Naive thymus-derived CD8-positive, alpha-beta T cell (primary cell): ENCODE results near the gene SAMD14. TPM values are rescaled to one million over a fixed set of nuclear protein-coding genes. Genes with fewer than 3 reads are reported as not detected.

Source experiments
- ATAC-seq, 2 donors: fragments of 150-1000 bp; cut with Tn5 transposase in 1 of 2; sonication (Bioruptor Pico), chemical (Tn5 transposase) in 1 of 2; 1 replicate in 1 of 2; 2 replicates in 1 of 2; pipeline ENCODE4 v1.10.0; 2021; ENCODE audit warnings: mild to moderate bottlenecking in 2 of 2, moderate library complexity in 2 of 2
- POLR2A ChIA-PET: fragments of 350-600 bp; sonication (Branson Sonifier 250); formaldehyde crosslinking; loops from one replicate; lab custom pipeline; 2021; ENCODE audit warnings: antibody characterized with exemption; lab: Charles Lee
- DNase-seq, 10 donors: peaks; one replicate each; pipeline versions ENCODE4 v3.0.0 to v3.0.0-alpha.2; 2020 to 2022
- H3K27ac Mint-ChIP-seq, 10 donors: one replicate each; pipeline ENCODE4 v1.8.0; 2020 to 2022; ENCODE audit warnings: mild to moderate bottlenecking in 10 of 10, mixed read lengths in 10 of 10, moderate library complexity in 4 of 10, inconsistent platforms in 1 of 10
- H3K27me3 Mint-ChIP-seq, 5 donors: one replicate each; pipeline ENCODE4 v1.8.0; 2021 to 2022; ENCODE audit warnings: mixed read lengths in 5 of 5
- H3K36me3 Mint-ChIP-seq, 3 donors: one replicate each; pipeline ENCODE4 v1.8.0; 2020 to 2022; ENCODE audit warnings: mixed read lengths in 3 of 3, mild to moderate bottlenecking in 2 of 3, inconsistent platforms in 1 of 3
- H3K4me1 Mint-ChIP-seq, 4 donors: one replicate each; pipeline ENCODE4 v1.8.0; 2021 to 2022; ENCODE audit warnings: mixed read lengths in 4 of 4
- H3K4me3 Mint-ChIP-seq, 10 donors: one replicate each; pipeline ENCODE4 v1.8.0; 2020 to 2022; ENCODE audit warnings: mild to moderate bottlenecking in 10 of 10, mixed read lengths in 10 of 10, moderate library complexity in 6 of 10, inconsistent platforms in 1 of 10
- H3K9me3 Mint-ChIP-seq, 9 donors: one replicate each; pipeline ENCODE4 v1.8.0; 2020 to 2022; ENCODE audit warnings: mixed read lengths in 9 of 9, mild to moderate bottlenecking in 3 of 9, inconsistent platforms in 1 of 9, moderate library complexity in 1 of 9
- polyA plus RNA-seq, 3 donors: library from polyadenylated mRNA; unstranded; fragments of 300-500 nt; fragmentation: Illumina TruSeq; gene quantifications; one replicate each; pipeline ENCODE4 v1.2.3, GENCODE V29; 2021
- total RNA-seq, 8 experiments: library from RNA in 2 of 8; stranded (reverse) in 2 of 8; gene quantifications; one replicate each; pipeline ENCODE4 v1.2.3 and lab custom pipeline; 2021 to 2026

Gene SAMD14
- total and polyA plus RNA-seq, 5 experiments from 2014 or later, result 0.30 TPM; not detected in 4

DNA sequence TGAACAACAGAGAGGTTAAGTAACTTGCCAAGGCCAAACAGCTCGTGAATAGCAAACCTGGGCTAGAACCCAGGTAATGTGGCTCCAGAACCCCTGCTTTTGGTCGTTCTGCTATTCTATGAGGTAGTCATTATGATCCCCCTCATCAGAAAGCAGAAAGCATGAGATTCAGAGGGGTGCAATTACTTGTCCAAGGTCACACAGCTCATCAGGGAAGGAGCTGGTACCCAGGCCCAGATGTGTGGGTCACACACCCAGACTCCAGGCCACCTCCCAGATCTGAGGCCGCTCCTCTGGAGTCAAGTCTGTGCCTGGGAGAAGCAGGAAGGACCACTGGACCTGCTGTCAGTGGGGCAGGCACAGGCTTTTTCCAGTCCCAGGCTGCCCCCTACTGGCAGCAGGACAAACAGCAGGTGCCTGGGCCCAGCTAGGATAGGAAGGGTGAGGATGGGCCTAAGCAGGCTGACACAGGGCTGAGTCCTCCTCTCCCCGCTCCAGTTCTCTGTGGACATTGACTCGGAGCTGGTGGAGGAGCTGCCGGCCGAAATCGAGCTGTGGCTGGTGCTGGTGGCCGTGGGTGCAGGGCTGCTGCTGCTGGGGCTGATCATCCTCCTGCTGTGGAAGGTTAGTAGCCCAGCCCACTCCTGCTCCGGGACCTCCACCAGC, 42.6 kb downstream of the SAMD14 start:
- no peaks in the 10 kb centered on the region for H3K9me3 Mint-ChIP-seq
- H3K4me3 Mint-ChIP-seq, result no peak overlapping the region
- peaks cover 0 to 2% (median 0%) of the 10 kb centered on the region in 5 donors for H3K27me3 Mint-ChIP-seq
- DNase-seq, result peak; percentile 54 to 83 (median 73)
- POLR2A ChIA-PET, result interaction anchor here (0.9 to 1.3 kb wide), 2 partner anchors 59 to 62 kb away, joined by 3 to 5 read pairs; no protein-coding TSS in a partner anchor
- ATAC-seq, result peak; percentile 85 to 90
- H3K27ac Mint-ChIP-seq, result no peak overlapping the region
- H3K36me3 Mint-ChIP-seq, result no peaks in the 10 kb centered on the region
- H3K4me1 Mint-ChIP-seq, result no peaks in the 10 kb centered on the region

DNA sequence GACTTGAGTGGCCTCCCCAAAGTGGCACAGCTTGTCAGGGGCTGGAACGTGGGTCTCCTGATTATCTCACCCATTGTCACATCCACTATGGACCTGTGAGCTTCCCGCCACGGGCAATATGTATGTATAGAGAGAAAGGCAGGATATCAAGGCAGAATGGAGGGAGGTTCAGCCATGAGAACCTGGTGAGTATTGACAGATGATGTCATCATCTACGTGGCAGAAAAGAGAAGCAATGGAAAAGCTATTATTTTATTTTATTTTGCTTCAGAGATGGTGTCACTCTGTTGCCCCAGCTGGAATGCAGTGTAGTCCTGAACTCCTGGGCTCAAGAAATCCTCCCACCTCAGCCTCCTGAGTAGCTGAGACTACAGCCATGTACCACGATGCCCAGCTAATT, 48.2 kb downstream of the SAMD14 start:
- Mint-ChIP-seq H3K27me3 (no peaks in the 10 kb centered on the region), H3K4me1 (peaks cover 0 to 2% (median 0%) of the 10 kb centered on the region in 4 donors), H3K27ac (no peak overlapping the region), H3K36me3 (peaks cover 0 to 7% (median 2%) of the 10 kb centered on the region in 3 donors), H3K9me3 (no peaks in the 10 kb centered on the region), H3K4me3 (no peak overlapping the region)
- DNase-seq (no peak), ATAC-seq (no peak)
- POLR2A ChIA-PET, result interaction anchor here (0.5 to 1.9 kb wide), 3 partner anchors 12 to 1900 kb away, joined by 3 to 7 read pairs (median 3); partner anchors contain the start of gene PDK2

DNA sequence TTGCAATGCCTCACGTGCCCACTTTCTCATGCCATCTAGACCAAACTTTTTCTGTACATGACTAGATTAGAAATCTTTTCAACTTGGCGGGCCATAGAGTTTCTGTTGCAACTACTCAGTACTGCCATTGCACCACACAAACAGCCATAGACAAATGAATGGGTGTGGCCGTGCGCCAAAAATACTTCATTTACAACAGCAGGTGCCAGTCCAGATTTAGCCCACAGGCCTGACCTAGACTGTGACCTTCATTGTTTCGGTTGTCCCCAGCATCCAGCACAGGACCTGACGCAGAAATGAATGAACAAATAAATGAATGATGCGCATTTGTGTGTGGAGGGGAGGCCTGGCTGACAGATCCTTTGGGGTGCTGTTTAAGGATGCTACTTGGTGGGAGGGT, 49.1 kb downstream of the SAMD14 start:
- Mint-ChIP-seq H3K4me3 (no peak overlapping the region), H3K27ac (no peak overlapping the region), H3K27me3 (no peaks in the 10 kb centered on the region), H3K4me1 (peaks cover 0 to 2% (median 0%) of the 10 kb centered on the region in 4 donors), H3K36me3 (peaks cover 0 to 7% (median 2%) of the 10 kb centered on the region in 3 donors), H3K9me3 (no peaks in the 10 kb centered on the region)
- POLR2A ChIA-PET, result interaction anchor here (0.7 to 1.9 kb wide), 2 partner anchors 13 to 265 kb away, joined by 5 to 7 read pairs; partner anchors contain the start of genes PDK2 and XYLT2
- no peak for ATAC-seq
- DNase-seq, result no peak

DNA sequence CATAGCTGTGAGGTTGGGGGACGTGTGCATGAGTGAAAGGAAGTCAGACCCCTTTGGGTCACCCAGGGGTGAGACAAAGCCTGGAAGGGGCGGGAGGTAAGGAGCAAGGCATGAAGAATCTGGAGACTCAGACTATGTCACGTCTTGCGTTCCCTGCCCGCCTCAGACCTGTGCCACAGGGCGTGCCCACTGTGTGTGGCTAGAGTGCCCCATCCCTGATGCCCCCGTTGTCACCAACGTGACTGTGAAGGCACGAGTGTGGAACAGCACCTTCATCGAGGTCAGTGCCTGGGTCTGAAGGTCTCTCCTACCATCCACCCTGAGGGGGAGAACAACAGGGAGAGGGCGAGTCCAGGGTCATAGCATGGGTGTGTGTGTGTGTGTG, 49.9 kb downstream of the SAMD14 start:
- Mint-ChIP-seq H3K4me1 (peaks cover 0 to 2% (median 0%) of the 10 kb centered on the region in 4 donors), H3K27ac (peak overlapping the region in 1 of 10 donors; percentile 6), H3K27me3 (no peaks in the 10 kb centered on the region), H3K36me3 (peaks cover 0 to 7% (median 2%) of the 10 kb centered on the region in 3 donors), H3K9me3 (no peaks in the 10 kb centered on the region), H3K4me3 (no peak overlapping the region)
- DNase-seq, result no peak
- no peak for ATAC-seq
- POLR2A ChIA-PET, result interaction anchor here (0.7 to 1.9 kb wide), 3 partner anchors 14 to 266 kb away, joined by 3 to 7 read pairs (median 5); partner anchors contain the start of genes PDK2 and XYLT2

DNA sequence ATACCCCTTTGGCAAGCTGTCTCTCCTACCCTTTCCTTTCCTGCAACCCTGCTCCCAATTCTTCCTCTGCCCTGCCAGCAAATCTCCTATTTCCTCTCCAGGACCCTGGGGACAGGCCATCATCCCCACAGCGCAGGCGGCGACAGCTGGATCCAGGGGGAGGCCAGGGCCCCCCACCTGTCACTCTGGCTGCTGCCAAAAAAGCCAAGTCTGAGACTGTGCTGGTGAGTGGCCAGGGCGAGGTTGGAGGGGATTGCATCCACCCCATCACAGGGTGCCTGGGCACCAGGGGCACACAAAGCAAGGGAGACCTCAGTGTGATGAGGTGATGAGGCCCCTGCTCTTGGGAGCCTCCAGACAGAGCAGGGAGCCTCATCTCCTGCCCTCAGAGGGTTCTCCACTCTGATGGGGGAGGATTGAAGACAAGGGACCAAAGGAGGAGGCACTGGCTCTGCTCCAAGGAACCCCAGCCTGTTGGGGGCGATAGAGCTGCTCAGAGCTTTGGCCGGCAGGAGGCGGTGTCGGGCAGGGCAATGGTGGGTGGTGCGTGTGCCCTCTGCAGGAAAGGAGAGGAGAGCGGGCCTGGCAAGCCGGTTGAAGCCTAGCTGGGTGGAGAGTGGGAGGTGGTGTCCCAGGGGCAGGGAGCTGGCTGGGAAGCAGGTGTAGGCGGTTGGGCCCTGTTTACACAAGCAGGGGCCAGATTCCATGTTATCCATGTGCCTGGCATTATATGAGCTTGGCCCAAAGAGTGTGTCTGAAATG, 50.4 kb downstream of the SAMD14 start:
- Mint-ChIP-seq H3K9me3 (no peaks in the 10 kb centered on the region), H3K27me3 (no peaks in the 10 kb centered on the region), H3K4me1 (peaks cover 0 to 2% (median 0%) of the 10 kb centered on the region in 4 donors), H3K36me3 (peaks cover 0 to 7% (median 2%) of the 10 kb centered on the region in 3 donors), H3K4me3 (no peak overlapping the region), H3K27ac (peak overlapping the region in 2 of 10 donors; percentile 6 to 85)
- ATAC-seq (no peak), DNase-seq (no peak)
- POLR2A ChIA-PET, result interaction anchor here (1.2 kb wide), 1 partner anchor 16 kb away, joined by 3 read pairs; no protein-coding TSS in a partner anchor

DNA sequence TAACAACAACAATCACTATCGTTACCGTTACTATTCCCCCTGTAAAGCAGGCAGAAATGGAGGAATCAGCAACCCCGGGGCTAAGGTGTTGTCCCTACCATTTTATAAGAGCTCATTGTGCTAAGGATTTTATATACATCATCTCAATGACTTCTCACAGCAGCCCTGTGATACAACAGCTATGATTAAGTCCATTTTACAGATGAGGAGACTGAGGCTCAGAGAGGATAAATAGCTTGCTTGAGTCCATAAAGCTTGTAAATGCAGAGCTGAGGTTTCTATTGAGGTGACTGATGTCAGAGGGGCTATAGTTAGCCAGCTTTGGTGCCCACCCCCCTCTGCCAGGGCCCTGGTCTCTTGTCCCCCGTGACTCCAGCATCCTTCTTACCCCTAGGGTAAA, 51.5 kb downstream of the SAMD14 start:
- H3K4me3 Mint-ChIP-seq, result no peak overlapping the region
- POLR2A ChIA-PET, result no interaction called here
- DNase-seq, result no peak
- no peak for ATAC-seq
- no peak overlapping the region for H3K27ac Mint-ChIP-seq
- peaks cover 0 to 2% (median 0%) of the 10 kb centered on the region in 4 donors for H3K4me1 Mint-ChIP-seq
- peaks cover 0 to 7% (median 2%) of the 10 kb centered on the region in 3 donors for H3K36me3 Mint-ChIP-seq
- no peaks in the 10 kb centered on the region for H3K9me3 Mint-ChIP-seq
- no peaks in the 10 kb centered on the region for H3K27me3 Mint-ChIP-seq

DNA sequence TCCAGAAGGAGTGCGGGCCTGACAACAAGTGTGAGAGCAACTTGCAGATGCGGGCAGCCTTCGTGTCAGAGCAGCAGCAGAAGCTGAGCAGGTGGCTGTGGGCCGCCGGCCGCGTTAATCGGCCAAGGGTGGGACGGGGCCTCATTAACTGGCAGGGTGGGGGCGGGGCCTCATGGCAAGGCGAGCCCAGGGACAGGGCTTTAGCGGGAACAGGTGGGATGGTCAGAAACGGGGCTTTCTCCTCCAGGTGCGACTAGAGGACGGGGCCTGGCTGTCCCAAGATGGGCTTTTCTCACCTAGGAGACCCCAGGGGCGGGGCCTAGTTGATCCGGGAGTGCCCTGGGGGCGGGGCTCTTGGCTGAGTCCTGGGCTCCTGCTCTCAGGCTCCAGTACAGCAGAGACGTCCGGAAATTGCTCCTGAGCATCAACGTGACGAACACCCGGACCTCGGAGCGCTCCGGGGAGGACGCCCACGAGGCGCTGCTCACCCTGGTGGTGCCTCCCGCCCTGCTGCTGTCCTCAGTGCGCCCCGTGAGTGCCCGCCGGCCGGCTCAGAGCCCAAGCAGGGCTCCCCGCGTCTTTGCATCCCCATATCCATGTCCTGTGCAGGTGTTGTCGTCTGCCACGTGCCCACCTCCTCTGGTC, 53.2 kb downstream of the SAMD14 start:
- DNase-seq, result no peak
- POLR2A ChIA-PET, result interaction anchor here (0.5 to 0.6 kb wide), 2 partner anchors 39 to 419 kb away, joined by 4 to 5 read pairs; no protein-coding TSS in a partner anchor
- peaks cover 0 to 4% (median 0%) of the 10 kb centered on the region in 4 donors for H3K4me1 Mint-ChIP-seq
- H3K9me3 Mint-ChIP-seq, result no peaks in the 10 kb centered on the region
- no peak for ATAC-seq
- H3K4me3 Mint-ChIP-seq, result no peak overlapping the region
- no peaks in the 10 kb centered on the region for H3K27me3 Mint-ChIP-seq
- no peak overlapping the region for H3K27ac Mint-ChIP-seq
- H3K36me3 Mint-ChIP-seq, result peaks cover 0 to 7% (median 4%) of the 10 kb centered on the region in 3 donors

DNA sequence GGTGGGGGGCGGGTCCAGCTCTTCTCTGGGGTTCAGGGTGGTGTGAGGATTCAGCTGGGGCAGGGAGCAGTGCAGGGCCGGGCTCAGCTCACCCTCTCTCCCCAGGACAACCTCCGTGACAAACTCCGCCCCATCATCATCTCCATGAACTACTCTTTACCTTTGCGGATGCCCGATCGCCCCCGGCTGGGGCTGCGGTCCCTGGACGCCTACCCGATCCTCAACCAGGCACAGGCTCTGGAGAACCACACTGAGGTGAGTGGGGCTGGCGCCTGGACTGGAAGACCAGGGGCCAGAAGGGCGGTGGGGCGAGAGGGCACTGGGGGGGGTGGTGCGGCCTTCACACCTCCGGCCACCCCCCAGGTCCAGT, 53.8 kb downstream of the SAMD14 start:
- no peak overlapping the region for H3K4me3 Mint-ChIP-seq
- POLR2A ChIA-PET, result interaction anchor here (0.6 kb wide), 1 partner anchor 38 kb away, joined by 5 read pairs; no protein-coding TSS in a partner anchor
- DNase-seq (no peak), ATAC-seq (no peak)
- peaks cover 0 to 7% (median 6%) of the 10 kb centered on the region in 3 donors for H3K36me3 Mint-ChIP-seq
- H3K9me3 Mint-ChIP-seq, result peaks cover 0 to 4% (median 0%) of the 10 kb centered on the region in 9 donors
- H3K4me1 Mint-ChIP-seq, result peaks cover 0 to 5% (median 0%) of the 10 kb centered on the region in 4 donors
- H3K27me3 Mint-ChIP-seq, result no peaks in the 10 kb centered on the region
- no peak overlapping the region for H3K27ac Mint-ChIP-seq

DNA sequence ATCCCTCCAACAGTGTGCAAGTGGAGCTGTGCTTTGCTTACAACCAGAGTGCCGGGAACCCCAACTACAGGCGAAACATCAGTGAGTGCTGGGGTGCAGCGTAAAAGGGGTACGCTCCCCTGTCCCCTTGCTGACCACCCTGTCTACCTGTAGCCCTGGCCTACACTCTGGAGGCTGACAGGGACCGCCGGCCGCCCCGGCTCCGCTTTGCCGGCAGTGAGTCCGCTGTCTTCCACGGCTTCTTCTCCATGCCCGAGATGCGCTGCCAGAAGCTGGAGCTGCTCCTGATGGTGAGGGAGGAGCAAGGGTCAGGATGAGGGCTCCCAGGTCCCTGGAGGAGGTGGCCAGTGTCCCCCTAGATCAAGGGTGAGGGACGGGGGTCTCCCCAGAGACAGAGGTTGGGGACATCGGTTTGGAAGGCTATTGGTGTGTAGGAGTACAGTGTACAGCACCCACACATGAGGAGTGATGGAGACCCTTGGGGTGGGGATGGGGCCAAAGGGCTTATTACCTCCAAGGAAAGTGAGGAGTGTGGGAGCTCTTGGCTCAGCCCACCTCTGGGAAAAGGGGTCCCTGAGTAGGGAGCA, 54.4 kb downstream of the SAMD14 start:
- ATAC-seq (no peak), DNase-seq (no peak)
- peaks cover 0 to 10% (median 6%) of the 10 kb centered on the region in 3 donors for H3K36me3 Mint-ChIP-seq
- no peaks in the 10 kb centered on the region for H3K27me3 Mint-ChIP-seq
- no peak overlapping the region for H3K4me3 Mint-ChIP-seq
- H3K27ac Mint-ChIP-seq, result no peak overlapping the region
- peaks cover 0 to 8% (median 0%) of the 10 kb centered on the region in 9 donors for H3K9me3 Mint-ChIP-seq
- H3K4me1 Mint-ChIP-seq, result peaks cover 0 to 7% (median 0%) of the 10 kb centered on the region in 4 donors
- POLR2A ChIA-PET, result no interaction called here

DNA sequence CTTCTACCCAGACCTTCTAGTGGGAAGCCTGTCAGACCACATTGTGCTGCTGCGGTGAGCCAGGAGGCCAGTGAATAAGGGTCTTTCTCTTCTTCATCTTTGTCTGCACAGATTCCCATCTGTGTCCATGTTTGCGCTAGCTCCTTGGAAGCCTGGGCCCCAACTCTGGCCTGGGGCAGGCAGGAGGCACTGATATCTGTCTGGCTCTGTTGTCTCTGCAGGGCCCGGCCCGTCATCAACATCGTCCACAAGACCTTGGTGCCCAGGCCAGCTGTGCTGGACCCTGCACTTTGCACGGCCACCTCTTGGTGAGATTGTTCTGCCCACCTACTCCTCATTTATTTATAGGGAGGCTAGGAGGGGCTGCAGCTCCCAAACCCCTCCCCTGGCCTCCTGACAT, 55.7 kb downstream of the SAMD14 start:
- Mint-ChIP-seq H3K36me3 (peaks cover 0 to 10% (median 5%) of the 10 kb centered on the region in 3 donors), H3K27ac (peak overlapping the region in 1 of 10 donors; percentile 12), H3K4me3 (no peak overlapping the region), H3K9me3 (peaks cover 0 to 8% (median 0%) of the 10 kb centered on the region in 9 donors), H3K27me3 (no peaks in the 10 kb centered on the region), H3K4me1 (peaks cover 0 to 7% (median 0%) of the 10 kb centered on the region in 4 donors)
- ATAC-seq (no peak), DNase-seq (no peak)
- POLR2A ChIA-PET, result no interaction called here

DNA sequence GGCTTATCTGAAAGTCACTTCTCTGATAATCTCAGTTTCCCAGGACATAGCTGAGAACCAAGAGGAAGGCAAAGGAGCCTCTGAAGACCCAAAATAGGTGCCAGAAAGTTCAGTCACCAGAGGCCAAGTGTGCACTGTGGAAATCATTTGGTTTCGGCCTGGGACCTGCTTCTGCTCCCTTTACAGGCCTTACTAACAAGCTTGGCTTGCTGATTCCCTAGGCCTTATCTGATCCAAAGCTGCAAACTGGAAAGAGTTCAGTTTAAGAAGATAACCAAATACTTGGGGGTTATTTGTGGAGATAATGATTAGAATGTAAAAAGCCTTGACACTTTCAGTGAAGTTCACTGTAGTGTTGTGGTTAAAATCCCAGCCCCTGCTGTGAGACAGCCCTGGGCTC, 57.0 kb downstream of the SAMD14 start:
- DNase-seq (no peak), ATAC-seq (no peak)
- Mint-ChIP-seq H3K9me3 (peaks cover 0 to 8% (median 0%) of the 10 kb centered on the region in 9 donors), H3K36me3 (peaks cover 0 to 10% (median 7%) of the 10 kb centered on the region in 3 donors), H3K4me3 (no peak overlapping the region), H3K27ac (no peak overlapping the region), H3K27me3 (no peaks in the 10 kb centered on the region), H3K4me1 (peaks cover 0 to 5% (median 0%) of the 10 kb centered on the region in 4 donors)
- POLR2A ChIA-PET, result no interaction called here

DNA sequence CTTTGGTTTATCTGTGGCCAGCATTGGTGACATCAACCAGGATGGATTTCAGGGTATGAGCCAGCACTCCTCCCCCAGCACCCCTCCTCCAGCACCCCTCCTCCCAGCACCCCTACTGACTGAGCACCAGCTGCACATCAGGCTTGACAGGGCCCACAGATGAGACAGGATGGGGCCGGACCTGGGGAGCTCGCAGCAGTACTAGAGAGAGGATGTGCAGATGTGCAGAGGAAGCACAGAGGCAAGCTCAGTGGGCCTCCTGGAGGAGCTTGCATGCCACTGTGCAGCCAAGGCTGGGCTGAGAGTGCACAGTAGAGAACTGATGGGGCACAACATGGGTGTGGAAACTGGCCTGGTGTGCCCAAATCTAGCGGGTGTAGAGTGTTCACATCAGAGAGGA, 57.8 kb downstream of the SAMD14 start:
- no peak for DNase-seq
- Mint-ChIP-seq H3K27me3 (no peaks in the 10 kb centered on the region), H3K27ac (no peak overlapping the region), H3K4me1 (peaks cover 0 to 5% (median 0%) of the 10 kb centered on the region in 4 donors), H3K36me3 (peaks cover 0 to 10% (median 8%) of the 10 kb centered on the region in 3 donors), H3K4me3 (no peak overlapping the region), H3K9me3 (peaks cover 0 to 8% (median 0%) of the 10 kb centered on the region in 9 donors)
- no peak for ATAC-seq
- POLR2A ChIA-PET, result no interaction called here
